IMR-90 (cell line): Measurements from ENCODE around the gene RNF112. TPM values are rescaled to one million over a fixed set of nuclear protein-coding genes. Genes with fewer than 3 reads are reported as not detected.

ENCODE experiments used
- ATAC-seq: fragments of 200-7000 bp; cut with Tn5 transposase; 2 replicates; pipeline ENCODE4 v1.9.1; 2020; ENCODE audit warnings: low read depth, mild to moderate bottlenecking, moderate library complexity
- BruUV-seq: library from RNA; stranded (reverse); fragments of 400-500 nt; replicated peaks from 2 replicates; lab custom pipeline; 2021; lab: Mats Ljungman, UMichigan
- CTCF ChIA-PET: fragments of 300-600 bp; formaldehyde crosslinking; extraction: SDS; loops from one replicate; lab custom pipeline; 2021; ENCODE audit warnings: antibody characterized with exemption; lab: Yijun Ruan, JAX
- POLR2A ChIA-PET: fragments of 300-600 bp; sonication (Branson Sonifier 250); formaldehyde crosslinking; loops from one replicate; lab custom pipeline; 2022; ENCODE audit warnings: antibody characterized with exemption; ENCODE audit not compliant: unreplicated experiment; lab: Charles Lee
- DNase-seq: peaks from one replicate; pipeline ENCODE4 v3.0.0; 2013
- H2AFZ ChIP-seq: replicated peaks from 2 replicates; pipeline ENCODE3; 2013; ENCODE audit warnings: low read length, mild to moderate bottlenecking; ENCODE audit not compliant: poor library complexity
- H2AK5ac ChIP-seq: 2 replicates; pipeline ENCODE4 v1.6.1; 2013; ENCODE audit warnings: low read depth, low read length, inconsistent platforms
- H2AK9ac ChIP-seq: replicated peaks from 2 replicates; pipeline ENCODE3; 2013; ENCODE audit warnings: mild to moderate bottlenecking, low read depth, low read length, moderate library complexity; ENCODE audit not compliant: poor library complexity
- H2BK120ac ChIP-seq: 2 replicates; pipeline ENCODE4 v1.6.1; 2013; ENCODE audit warnings: low read depth, low read length, inconsistent platforms
- H2BK15ac ChIP-seq: 3 replicates; pipeline ENCODE4 v1.6.1; 2013; ENCODE audit warnings: low read depth, low read length, inconsistent platforms
- H2BK20ac ChIP-seq: 2 replicates; pipeline ENCODE4 v1.6.1; 2013; ENCODE audit warnings: low read depth, mild to moderate bottlenecking, inconsistent platforms, low read length, moderate library complexity
- H2BK5ac ChIP-seq: 2 replicates; pipeline ENCODE4 v1.6.1; 2013; ENCODE audit warnings: mild to moderate bottlenecking, low read depth, low read length, inconsistent platforms; ENCODE audit not compliant: poor library complexity, severe bottlenecking
- H3K14ac ChIP-seq: replicated peaks from 2 replicates; pipeline ENCODE4 v1.6.1; 2013; ENCODE audit warnings: low read depth, low read length, inconsistent platforms
- H3K18ac ChIP-seq: 2 replicates; pipeline ENCODE4 v1.6.1; 2013; ENCODE audit warnings: low read depth, low read length, control low read depth
- H3K23ac ChIP-seq: 2 replicates; pipeline ENCODE4 v1.6.1; 2013; ENCODE audit warnings: low read depth, low read length, inconsistent platforms
- H3K27ac ChIP-seq: 2 replicates; pipeline ENCODE4 v1.5.1; 2013; ENCODE audit warnings: mild to moderate bottlenecking, control low read depth, low read length; ENCODE audit not compliant: insufficient read depth
- H3K27me3 ChIP-seq: 2 replicates; pipeline ENCODE4 v1.6.1; 2013; ENCODE audit warnings: low read length; ENCODE audit not compliant: control insufficient read depth, insufficient read depth
- H3K36me3 ChIP-seq: 2 replicates; pipeline ENCODE4 v1.6.1; 2013; ENCODE audit warnings: low read length, mixed read lengths; ENCODE audit not compliant: control insufficient read depth, insufficient read depth
- H3K4ac ChIP-seq: 2 replicates; pipeline ENCODE4 v1.6.1; 2013; ENCODE audit warnings: low read depth, low read length, inconsistent platforms
- H3K4me1 ChIP-seq: 2 replicates; pipeline ENCODE4 v1.6.1; 2013; ENCODE audit warnings: low read length, mixed read lengths; ENCODE audit not compliant: control insufficient read depth, insufficient read depth
- H3K4me2 ChIP-seq: 2 replicates; pipeline ENCODE4 v1.6.1; 2013; ENCODE audit warnings: low read depth, mild to moderate bottlenecking, control low read depth, low read length, moderate library complexity
- H3K4me3 ChIP-seq: 2 replicates; pipeline ENCODE4 v1.5.1; 2013; ENCODE audit warnings: low read depth, mild to moderate bottlenecking, control low read depth, low read length, moderate library complexity; ENCODE audit not compliant: insufficient read depth
- H3K56ac ChIP-seq: 2 replicates; pipeline ENCODE4 v1.6.1; 2013; ENCODE audit warnings: low read length, inconsistent platforms; ENCODE audit not compliant: insufficient read depth; ENCODE audit errors: extremely low read depth
- H3K79me1 ChIP-seq, 2 experiments: 2 replicates each; pipeline ENCODE4 v1.6.1; 2013; ENCODE audit warnings: low read length in 2 of 2, inconsistent platforms in 1 of 2, low read depth in 1 of 2
- H3K9ac ChIP-seq: 2 replicates; pipeline ENCODE4 v1.6.1; 2013; ENCODE audit warnings: low read depth, low read length, control low read depth
- H3K9me1 ChIP-seq: 2 replicates; pipeline ENCODE4 v1.6.1; 2013; ENCODE audit warnings: low read length, inconsistent platforms; ENCODE audit not compliant: insufficient read depth
- H3K9me3 ChIP-seq: 2 replicates; pipeline ENCODE4 v1.6.1; 2013; ENCODE audit warnings: low read length; ENCODE audit not compliant: control insufficient read depth, insufficient read depth
- H4K20me1 ChIP-seq: 2 replicates; pipeline ENCODE4 v1.6.1; 2013; ENCODE audit warnings: low read length, inconsistent platforms; ENCODE audit not compliant: insufficient read depth
- H4K5ac ChIP-seq: 2 replicates; pipeline ENCODE4 v1.6.1; 2013; ENCODE audit warnings: mild to moderate bottlenecking, low read depth, low read length, control low read depth
- H4K8ac ChIP-seq, 2 experiments: 2 replicates each; pipeline ENCODE4 v1.6.1; 2013; ENCODE audit warnings: low read depth in 2 of 2, low read length in 2 of 2, control low read depth in 1 of 2, inconsistent platforms in 1 of 2
- H4K91ac ChIP-seq: 2 replicates; pipeline ENCODE4 v1.6.1; 2013; ENCODE audit warnings: low read depth, low read length, inconsistent platforms; ENCODE audit not compliant: insufficient read depth
- BHLHE40 ChIP-seq: fragments of 150-350 bp; IDR thresholded peaks from 2 replicates; pipeline ENCODE4 v1.6.1; 2016; ENCODE audit warnings: mild to moderate bottlenecking, low read depth, low read length
- CEBPB ChIP-seq: IDR thresholded peaks from 2 replicates; pipeline ENCODE4 v1.6.1; 2012; ENCODE audit warnings: low read depth, low read length, improper control_type of control experiment
- CTCF ChIP-seq: conservative IDR thresholded peaks from 2 replicates; pipeline ENCODE4 v1.5.1; 2012; ENCODE audit warnings: mild to moderate bottlenecking, low read depth, low read length, improper control_type of control experiment
- FOS ChIP-seq: fragments of 150-350 bp; IDR thresholded peaks from 2 replicates; pipeline ENCODE4 v1.6.1; 2016; ENCODE audit warnings: low read depth, low read length
- MAFK ChIP-seq: IDR thresholded peaks from 2 replicates; pipeline ENCODE4 v1.6.1; 2012; ENCODE audit warnings: low read depth, low read length, improper control_type of control experiment
- RAD21 ChIP-seq: IDR thresholded peaks from 2 replicates; pipeline ENCODE4 v1.6.1; 2012; ENCODE audit warnings: low read length, improper control_type of control experiment
- RFX5 ChIP-seq: IDR thresholded peaks from 2 replicates; pipeline ENCODE4 v1.8.0; 2012; ENCODE audit warnings: low read depth, mild to moderate bottlenecking, low read length, moderate library complexity
- WGBS, 2 experiments: methylation state at CpG; one replicate each; pipeline versions ENCODE4 v1.1.5 to v1.1.7; 2013; ENCODE audit warnings: missing lambda C conversion rate in 2 of 2; ENCODE audit not compliant: insufficient read length in 1 of 2; ENCODE audit errors: extremely low coverage in 2 of 2; 5-methylcytosine and 5-hydroxymethylcytosine counted together
- dilution Hi-C: fragments of 300-500 bp; cut with HindIII; formaldehyde crosslinking; loops from one replicate; pipeline ENCODE4 v1.14.3; 2018; ENCODE audit warnings: low sequenced_read_pairs; ENCODE audit not compliant: unreplicated experiment
- in situ Hi-C: fragments of 300-500 bp; cut with MboI; formaldehyde crosslinking; loops from 3 replicates; pipeline ENCODE4 v1.14.3; 2019; ENCODE audit warnings: low sequenced_read_pairs, inconsistent platforms, mixed read lengths
- intact Hi-C: fragments of 100-400 bp; cut with micrococcal nuclease; formaldehyde crosslinking; loops from 2 replicates; pipeline ENCODE4 v1.10.0; 2022
- polyA plus RNA-seq, 3 experiments: library from polyadenylated mRNA; depleted of rRNA; stranded (reverse); fragments of >200 nt; gene quantifications; 2 replicates each; pipeline ENCODE4 v1.2.3, GENCODE V29; 2012; ENCODE audit warnings: low replicate concordance in 1 of 3
- total RNA-seq: library from RNA; depleted of rRNA; stranded (reverse); fragments of >200 nt; gene quantifications from 2 replicates; pipeline ENCODE4 v1.2.3, GENCODE V29; 2012

The RNF112 gene
- total and polyA plus RNA-seq, 2 of the 4 experiments (the other 2 are of a cell fraction) = 2.5 to 5.7 TPM

- intact Hi-C loops = no loop called here
- Histone ChIP-seq H2BK15ac (no peak overlapping the region), H3K4ac (no peak overlapping the region), H2AK5ac (no peak overlapping the region), H3K56ac (no peak overlapping the region), H2AK9ac (no peak overlapping the region), H4K5ac (no peak overlapping the region), H3K14ac (no peak overlapping the region), H4K8ac (no peak overlapping the region), H3K27ac (no peak overlapping the region), H4K20me1 (no peaks in the 10 kb centered on the region), H3K4me2 (no peak overlapping the region), H3K27me3 (no peaks in the 10 kb centered on the region; the same call in 1 of the 2 replicates), H3K36me3 (no peaks in the 10 kb centered on the region), H4K91ac (no peak overlapping the region), H3K79me1 (no peaks in the 10 kb centered on the region), H3K9ac (no peak overlapping the region), H3K9me1 (no peaks in the 10 kb centered on the region), H2BK5ac (no peak overlapping the region), H2AFZ (no peak overlapping the region), H3K23ac (no peak overlapping the region), H2BK120ac (no peak overlapping the region), H3K4me1 (peaks cover 1% of the 10 kb centered on the region; the same call in 1 of the 2 replicates), H3K18ac (no peak overlapping the region), H2BK20ac (no peak overlapping the region), H3K9me3 (no peaks in the 10 kb centered on the region), H3K4me3 (no peak overlapping the region)
- ATAC-seq (no peak), DNase-seq (no peak)
- dilution Hi-C loops = no loop called here
- ChIA-PET CTCF (no interaction called here), POLR2A (no interaction called here)
- no TSS peak for BruUV-seq
- in situ Hi-C loops = no loop called here
- WGBS, 2 experiments = no CpG with 5 or more reads among the region's 5 CpGs
- no peak for TF ChIP-seq CTCF
- no peak for TF ChIP-seq FOS
- no peak for TF ChIP-seq BHLHE40
- TF ChIP-seq RFX5 = no peak
- no peak for TF ChIP-seq RAD21
- no peak for TF ChIP-seq MAFK
- TF ChIP-seq CEBPB = no peak
Observed at GRCh38 chr17:19426631-19427030, 15.6 kb downstream of the RNF112 start.
